Measurements from ENCODE around the gene DNAJC1. TPM values are rescaled to one million over a fixed set of nuclear protein-coding genes. Genes with fewer than 3 reads are reported as not detected.

Gene DNAJC1
- total and polyA plus RNA-seq, 2 of the 8 experiments (the other 6 are each of a cell fraction or from before 2014, with no cell fraction given): 6.8 to 14.8 TPM

GRCh38 chr10:21759232-21759631 lies 244.3 kb downstream of the DNAJC1 start:
- Histone ChIP-seq H2BK5ac (ENCODE audit: low read depth, low read length) (0 out of 2 replicates have a peak overlapping the region, but pooled peaks have one; percentile 28), H3K27me3 (replicated peaks in 1 of 4; ENCODE audit: control insufficient read depth in 3 of 4, extremely low read depth in 1 of 4, insufficient read depth in 3 of 4, low read length in 3 of 4) (no peaks in the 10 kb centered on the region), H2BK120ac (replicated peaks; ENCODE audit: low read depth, low read length) (no peak overlapping the region), H3K4me1 (replicated peaks in 1 of 4; ENCODE audit: control insufficient read depth in 3 of 4, insufficient read depth in 4 of 4, low read length in 3 of 4) (peaks cover 11 to 18% (median 15%) of the 10 kb centered on the region in 4 experiments), H4K91ac (replicated peaks; ENCODE audit: insufficient read length, low read length) (no peak overlapping the region), H4K8ac (ENCODE audit: extremely low read depth, insufficient read depth, low read length) (peak overlapping the region; percentile 3; the same call in 1 of the 2 replicates), H3K27ac (ENCODE audit: low read depth, low read length) (no peak overlapping the region), H3K23me2 (ENCODE audit: low read depth, low read length) (no peaks in the 10 kb centered on the region), H3K14ac (ENCODE audit: insufficient read length) (no peak overlapping the region), H2AK5ac (ENCODE audit: low read depth, low read length) (no peak overlapping the region), H3K79me1 (ENCODE audit: low read depth, low read length) (no peaks in the 10 kb centered on the region), H3K23ac (ENCODE audit: insufficient read length) (no peak overlapping the region), H2BK15ac (ENCODE audit: low read length) (no peak overlapping the region), H3K9me3 (ENCODE audit: insufficient read depth in 2 of 2, low read depth in 1 of 2, low read length in 1 of 2) (no peaks in the 10 kb centered on the region), H3K9ac (replicated peaks in 1 of 4; ENCODE audit: extremely low read depth in 1 of 4, low read depth in 3 of 4, low read length in 3 of 4) (no peak overlapping the region; a peak in 1 of 7 replicates), H2BK20ac (ENCODE audit: low read length) (no peak overlapping the region), H3K79me2 (ENCODE audit: control insufficient read depth in 1 of 2, insufficient read depth in 2 of 2, low read length in 2 of 2) (no peaks in the 10 kb centered on the region), H3K4me2 (ENCODE audit: insufficient read depth in 1 of 2, low read depth in 2 of 2, low read length in 2 of 2) (no peak overlapping the region), H2AFZ (ENCODE audit: low read length) (no peak overlapping the region), H3K56ac (replicated peaks; ENCODE audit: insufficient read length, low read depth, low read length) (no peak overlapping the region), H3K4me3 (ENCODE audit: extremely low read depth in 1 of 4, insufficient read depth in 2 of 4, low read depth in 3 of 4, low read length in 4 of 4) (no peak overlapping the region), H3K4ac (replicated peaks; ENCODE audit: insufficient read length, low read depth, low read length) (peak overlapping the region; percentile 19), H4K5ac (ENCODE audit: insufficient read length, low read depth, low read length) (no peak overlapping the region), H4K20me1 (replicated peaks in 1 of 2; ENCODE audit: control insufficient read depth in 1 of 2, insufficient read depth in 2 of 2, low read length in 2 of 2) (no peaks in the 10 kb centered on the region), H3K36me3 (ENCODE audit: control insufficient read depth in 2 of 4, insufficient read depth in 4 of 4, low read length in 3 of 4) (no peaks in the 10 kb centered on the region), H2BK12ac (ENCODE audit: low read depth, low read length) (peak overlapping the region; percentile 85; the same call in 1 of the 2 replicates), H3K18ac (ENCODE audit: extremely low read depth, low read length) (0 out of 2 replicates have a peak overlapping the region, but pooled peaks have one; percentile 6)
- no peak for FAIRE-seq
- ChIA-PET CTCF (ENCODE audit: partially characterized antibody) (interaction anchor here (0.8 to 2.4 kb wide), 6 partner anchors 9 to 222 kb away, joined by 3 to 8 read pairs (median 4); no protein-coding TSS in a partner anchor), POLR2A (ENCODE audit: partially characterized antibody) (interaction anchor here (0.8 to 1.4 kb wide), 5 partner anchors 10 to 262 kb away, joined by 3 to 5 read pairs (median 3); no protein-coding TSS in a partner anchor)
- DNase-seq (ENCODE audit: low read depth in 1 of 2, low spot score in 2 of 2): no peak
- WGBS, 2 experiments (ENCODE audit: extremely low coverage in 1 of 2, insufficient coverage in 1 of 2, insufficient read length in 1 of 2, insufficient replicate concordance in 2 of 2, low coverage in 1 of 2, low lambda C conversion rate in 2 of 2, missing lambda C conversion rate in 1 of 2): 96% methylated on average over 21 of the region's 21 CpGs; no CpG with 5 or more reads in 1 of the 2 experiments
- TF ChIP-seq SUZ12 (IDR thresholded peaks at IDR 0.05; ENCODE audit: low read length) (no peak), ZNF274 (IDR thresholded peaks at IDR 0.05; ENCODE audit: borderline replicate concordance, extremely low read depth, low read length) (no peak), KDM4A (IDR thresholded peaks at IDR 0.05; ENCODE audit: low read depth, low read length, severe bottlenecking) (no peak), NRF1 (IDR thresholded peaks at IDR 0.05; ENCODE audit: low read depth, low read length) (no peak), SRF (IDR thresholded peaks at IDR 0.05; ENCODE audit: low read depth, low read length) (no peak), CBX5 (IDR thresholded peaks at IDR 0.05; ENCODE audit: low read depth, low read length) (no peak)
- TF ChIP-seq, protein P1, sequence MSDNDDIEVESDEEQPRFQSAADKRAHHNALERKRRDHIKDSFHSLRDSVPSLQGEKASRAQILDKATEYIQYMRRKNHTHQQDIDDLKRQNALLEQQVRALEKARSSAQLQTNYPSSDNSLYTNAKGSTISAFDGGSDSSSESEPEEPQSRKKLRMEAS (IDR thresholded peaks at IDR 0.05): no peak
